HG03060 (cell line): ENCODE measurements around the gene MTA3.

Experiments
- ATAC-seq: cut with Tn5 transposase; IDR thresholded peaks from one replicate; pipeline ENCODE4 v1.9.1; 2021; ENCODE audit warnings: low read depth, moderate number of reproducible peaks; ENCODE audit not compliant: unreplicated experiment

MTA3 gene

DNA sequence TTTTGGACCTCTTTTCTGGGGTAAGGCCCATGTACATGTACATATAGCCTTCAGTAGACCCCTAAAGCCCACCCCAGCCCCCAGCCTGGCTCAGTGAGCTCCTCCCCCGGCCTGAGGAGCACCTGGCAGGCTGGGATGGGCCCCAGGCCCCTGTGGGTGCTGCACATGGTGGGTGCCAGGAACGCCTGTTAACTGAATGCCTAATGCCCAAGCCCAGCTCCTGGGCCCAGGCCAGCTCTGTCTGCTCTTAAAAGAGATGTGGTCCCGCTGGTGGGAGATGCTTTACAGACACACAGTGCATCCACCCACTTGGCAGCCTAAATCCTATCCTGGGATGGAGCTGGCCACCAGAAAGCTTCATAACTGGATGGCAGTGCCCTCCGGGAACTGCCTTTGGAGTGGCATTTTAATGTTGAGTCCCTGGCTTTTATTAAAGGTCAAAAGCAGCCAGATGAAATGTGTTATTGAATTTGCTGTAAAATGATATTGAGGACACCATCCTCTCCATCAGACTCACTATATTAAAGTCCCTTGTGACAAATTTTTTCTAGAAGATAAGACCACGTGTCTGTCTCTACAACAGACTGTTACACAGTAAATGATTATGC, 203.2 kb downstream of the MTA3 start:
- ATAC-seq, result no peak

DNA sequence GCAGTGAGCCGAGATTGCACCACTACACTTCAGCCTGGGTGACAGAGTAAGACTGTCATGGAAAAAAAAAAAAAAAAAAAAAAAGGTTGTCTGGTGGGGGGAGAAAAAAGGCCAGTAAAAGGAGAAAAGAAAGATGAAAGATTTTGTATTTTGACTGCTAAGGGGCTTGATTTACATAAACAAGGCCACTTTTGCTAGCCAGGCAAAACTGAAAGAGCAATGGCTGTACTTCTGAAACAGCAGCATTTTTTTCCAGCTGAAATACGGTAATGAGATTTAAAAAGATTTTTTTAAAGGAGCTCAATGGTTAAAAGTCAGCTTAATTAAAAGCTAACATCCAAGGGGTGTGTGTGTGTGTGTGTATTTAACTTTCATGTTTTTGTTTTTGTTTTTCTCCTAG, 206.8 kb downstream of the MTA3 start:
- ATAC-seq, result no peak

DNA sequence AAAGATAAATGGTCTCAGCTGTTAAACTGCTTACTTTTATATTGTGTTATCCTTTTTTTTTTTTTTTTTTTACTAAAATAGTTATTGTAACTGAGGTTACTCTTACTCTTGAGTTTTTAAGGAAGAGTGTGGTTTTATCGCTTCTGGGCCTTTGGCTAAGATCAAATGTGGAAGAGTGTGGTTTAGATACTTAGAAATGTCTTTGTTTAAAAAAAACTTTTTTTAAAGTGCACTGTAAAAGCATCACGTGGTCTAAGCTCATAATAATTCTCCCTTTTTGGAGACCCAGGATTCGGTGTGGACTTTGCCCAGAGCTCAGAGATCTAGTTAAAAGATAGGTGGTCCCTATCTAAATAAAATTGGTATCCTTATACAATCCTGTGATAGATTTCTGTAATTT, 207.4 kb downstream of the MTA3 start:
- no peak for ATAC-seq

DNA sequence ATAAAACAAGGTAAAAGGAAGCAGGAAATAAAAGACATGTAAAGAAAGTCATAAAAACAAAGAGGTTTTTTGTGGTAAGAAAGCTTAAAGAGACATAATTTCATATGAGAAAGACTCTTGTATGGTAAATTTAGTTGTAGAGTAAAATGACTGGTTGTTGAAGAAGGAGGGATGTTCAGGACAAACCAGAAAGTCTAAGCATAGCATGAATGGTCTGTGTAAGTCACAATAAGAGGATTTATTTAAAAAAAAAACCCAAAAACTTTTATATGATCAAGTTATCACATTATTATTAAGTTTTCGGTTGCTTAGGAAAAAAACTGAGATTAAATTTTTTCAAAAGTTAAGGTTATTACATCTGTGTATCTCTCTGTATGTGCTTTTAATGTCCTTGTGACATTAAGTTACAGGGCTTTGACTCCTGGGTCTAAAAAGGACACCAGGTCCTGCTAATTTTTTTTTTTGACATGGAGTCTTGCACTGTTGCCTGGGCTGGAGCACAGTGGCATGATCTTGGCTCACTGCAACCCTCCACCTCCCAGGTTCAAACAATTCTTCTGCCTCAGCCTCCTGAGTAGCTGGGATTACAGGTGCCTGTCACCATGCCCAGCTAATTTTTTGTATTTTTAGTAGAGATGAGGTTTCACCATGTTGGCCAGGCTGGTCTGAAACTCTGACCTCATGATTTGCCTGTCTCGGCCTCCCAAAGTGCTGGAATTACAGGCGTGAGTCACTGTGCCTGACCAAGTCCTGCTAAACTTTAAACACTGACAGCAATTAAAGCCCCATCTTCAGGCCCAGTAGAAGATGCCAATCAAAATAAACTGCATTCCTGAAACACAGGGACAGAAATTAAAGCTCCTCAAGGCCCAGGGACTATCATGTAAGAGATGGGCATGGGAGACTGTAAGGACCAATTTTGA, 209.7 kb downstream of the MTA3 start:
- no peak for ATAC-seq

DNA sequence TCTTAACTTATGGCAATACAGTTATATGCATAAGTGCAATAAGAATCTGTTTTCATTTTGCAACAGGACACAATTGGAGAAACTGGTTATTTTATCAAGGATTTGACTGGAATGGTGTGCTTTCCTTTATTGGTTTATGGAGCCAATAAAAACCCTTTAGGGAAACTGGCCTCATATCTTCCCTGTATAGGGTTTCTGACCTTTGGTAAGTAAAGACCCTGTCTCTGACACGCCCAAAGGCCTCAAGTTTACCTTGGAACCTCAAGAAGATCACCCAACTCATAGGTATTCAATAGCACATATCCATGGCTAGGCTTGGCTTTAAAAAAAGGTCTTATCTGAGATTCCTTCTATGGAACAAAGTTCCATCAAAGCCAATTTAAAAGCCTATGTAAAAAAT, 212.7 kb downstream of the MTA3 start:
- ATAC-seq, result no peak

DNA sequence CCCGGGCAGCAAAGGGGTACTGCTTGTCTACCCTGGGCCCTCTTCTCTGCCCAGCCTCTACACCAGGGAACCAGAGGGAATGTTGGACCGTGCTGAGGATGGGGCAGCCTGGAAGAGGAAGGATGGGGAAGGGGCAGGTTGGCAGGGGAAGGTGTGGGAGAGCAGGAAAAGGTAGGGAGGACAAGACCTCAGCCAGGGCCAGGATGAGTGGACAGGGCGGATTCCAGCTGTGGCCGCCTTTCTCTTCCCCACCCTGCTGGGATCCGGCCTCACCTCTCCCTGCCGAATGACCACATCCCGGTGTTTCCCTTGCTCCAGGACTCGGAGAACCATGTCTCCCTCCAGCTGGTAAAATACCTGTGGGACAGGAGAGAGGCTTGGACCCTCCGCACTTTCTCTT, 215.1 kb downstream of the MTA3 start:
- ATAC-seq, result no peak

DNA sequence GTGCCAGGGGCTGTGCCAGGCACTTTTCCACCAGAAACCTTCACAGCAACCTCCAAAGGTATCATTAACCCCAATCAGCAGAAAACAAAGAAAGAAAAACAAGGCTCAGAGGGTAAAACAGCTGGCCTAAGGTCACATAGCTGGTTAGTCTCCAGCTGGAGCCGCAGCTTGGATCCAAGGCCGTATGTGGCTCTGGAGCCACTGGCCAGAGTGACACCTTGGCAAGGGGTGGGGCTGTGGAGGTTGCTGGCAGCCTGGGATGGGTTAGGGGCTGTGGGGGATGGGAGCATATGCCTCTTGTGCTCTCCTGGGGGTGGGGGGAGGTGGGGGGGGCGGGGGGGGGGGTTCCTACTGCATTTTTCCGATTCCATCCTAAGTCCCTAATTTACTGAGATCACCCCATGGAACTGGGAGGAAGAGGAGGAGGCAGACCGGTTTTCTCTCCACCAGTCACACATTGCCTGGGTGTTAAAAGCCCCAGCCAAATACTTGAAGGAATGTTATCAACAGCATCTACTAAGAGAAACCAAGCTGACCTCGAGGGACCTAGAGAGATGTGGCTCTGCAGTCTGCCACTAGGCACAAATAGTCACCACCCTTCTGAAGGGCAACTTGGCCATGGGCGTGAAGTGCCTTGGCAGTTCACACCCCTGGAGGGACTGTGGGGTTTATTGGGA, 215.9 kb downstream of the MTA3 start:
- no peak for ATAC-seq

DNA sequence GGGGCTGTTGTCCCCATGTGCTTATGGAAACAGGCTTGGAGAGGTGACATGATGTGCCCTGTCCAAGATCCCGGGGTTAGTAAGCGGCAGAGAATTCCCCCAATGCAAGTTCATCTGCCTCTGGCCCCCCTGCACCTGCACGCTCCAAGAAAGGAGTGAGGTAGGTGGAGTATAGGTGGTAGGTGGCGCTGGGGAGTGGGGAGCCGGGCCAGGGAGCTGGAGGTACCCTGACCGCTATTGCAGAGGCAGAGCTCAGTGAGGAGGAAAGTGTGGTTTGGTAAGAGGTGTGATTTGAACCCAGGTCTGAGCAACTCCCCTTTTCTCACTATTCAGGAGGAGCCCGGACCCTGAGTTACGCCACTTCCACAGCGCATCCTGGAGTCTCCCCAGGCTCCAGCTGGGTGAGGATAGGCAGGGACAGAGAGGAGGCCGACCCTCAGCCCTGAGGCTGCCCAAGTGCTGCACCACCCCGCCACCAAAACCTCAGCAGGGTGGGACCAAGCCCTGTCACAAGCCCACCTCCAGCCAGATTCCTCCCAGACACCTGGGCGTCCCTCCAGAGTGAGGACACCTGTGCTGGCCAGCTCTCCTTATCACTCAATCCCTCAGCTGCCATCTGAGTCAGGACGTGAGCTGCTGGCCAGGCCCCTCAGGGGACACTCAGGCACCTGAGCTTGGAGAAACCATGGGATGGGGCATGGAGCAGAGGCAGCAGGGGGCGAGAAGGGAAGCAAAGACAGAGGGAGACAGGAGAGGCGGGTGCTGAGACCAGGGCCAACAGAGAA, 218.3 kb downstream of the MTA3 start:
- no peak for ATAC-seq

DNA sequence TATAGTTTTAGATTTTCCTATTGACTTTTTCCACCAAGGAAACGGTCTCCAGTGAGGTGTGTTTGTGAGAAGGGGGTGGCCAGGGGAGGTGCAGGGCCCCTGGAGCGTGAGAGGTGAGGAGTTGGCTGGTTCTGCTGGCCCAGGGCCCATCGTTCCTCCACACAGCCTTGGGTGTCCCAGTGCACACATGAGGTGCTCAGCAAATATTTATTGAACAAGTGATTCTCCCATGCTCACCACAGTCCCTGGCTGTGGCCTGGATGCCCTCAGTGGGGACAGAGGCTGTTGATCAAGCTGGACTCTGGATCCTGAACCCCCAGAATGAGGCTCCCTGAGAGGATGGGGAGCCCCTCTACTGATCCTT, 219.0 kb downstream of the MTA3 start:
- ATAC-seq, result no peak

DNA sequence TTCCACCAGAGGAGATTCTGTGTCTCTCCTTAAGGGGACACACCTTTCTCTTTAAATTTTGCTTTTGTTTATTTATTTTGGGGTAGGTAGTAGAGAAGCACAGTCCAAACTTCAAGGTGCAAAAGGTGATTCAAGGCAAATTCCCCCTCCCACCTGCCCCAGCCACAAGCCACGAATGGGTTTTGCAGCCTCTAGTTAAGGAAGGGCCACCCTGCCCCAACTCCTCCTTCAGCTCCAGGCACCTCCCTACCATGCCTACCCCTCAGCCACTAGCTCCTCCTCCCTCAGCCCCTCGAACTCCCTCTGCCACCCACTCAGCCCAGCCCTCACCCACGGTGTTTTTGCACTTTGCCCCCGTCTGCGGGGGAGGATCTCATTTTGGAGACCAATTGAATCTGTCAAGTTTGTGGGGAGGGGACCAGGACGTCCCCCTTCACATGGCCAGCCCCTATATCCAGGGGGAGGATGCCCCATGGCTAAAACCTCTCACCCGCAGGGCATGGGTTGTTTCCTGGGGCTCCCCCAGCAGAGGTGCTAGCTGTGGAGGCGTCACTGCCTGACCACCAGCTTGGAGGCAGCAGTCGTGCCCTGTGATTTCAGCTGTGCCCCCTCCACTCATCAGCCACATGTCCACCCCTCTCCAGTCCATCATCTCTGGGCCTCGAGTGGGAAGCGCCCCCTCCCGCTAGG, 219.5 kb downstream of the MTA3 start:
- no peak for ATAC-seq

DNA sequence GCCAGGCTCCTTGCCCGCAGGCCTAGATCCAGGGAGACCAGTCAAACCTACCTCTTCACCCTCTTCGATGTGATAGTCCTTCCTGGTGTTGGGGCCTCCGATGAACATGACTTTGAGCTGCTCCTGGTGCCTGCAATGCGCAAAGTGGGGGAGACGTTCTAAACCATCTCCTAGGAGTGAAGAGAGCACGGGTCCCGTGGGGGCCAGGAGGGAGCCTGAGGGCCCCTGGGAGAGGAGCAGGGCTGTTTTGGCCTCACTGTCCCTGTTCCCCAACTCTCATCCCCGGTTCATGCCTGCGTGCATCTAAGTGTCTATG, 220.0 kb downstream of the MTA3 start:
- no peak for ATAC-seq

DNA sequence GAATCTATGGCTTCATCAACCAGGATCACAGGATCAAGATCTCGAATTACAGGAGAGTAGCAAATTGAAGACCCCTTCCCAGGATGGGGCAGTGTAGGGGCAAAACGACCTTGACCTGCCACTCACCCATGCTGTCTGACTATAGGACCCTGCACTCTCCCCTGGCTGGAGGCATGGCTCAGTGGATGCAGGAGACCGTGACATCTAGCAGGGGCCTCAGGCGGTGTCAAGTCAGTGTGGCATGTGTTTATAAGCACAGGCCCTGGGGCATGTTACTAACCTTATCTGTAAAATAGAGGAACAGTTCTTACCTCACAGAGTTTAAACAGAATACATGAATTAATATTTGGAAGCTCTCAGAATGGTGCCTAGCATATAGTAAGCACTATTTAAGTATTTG, 220.4 kb downstream of the MTA3 start:
- ATAC-seq, result no peak

DNA sequence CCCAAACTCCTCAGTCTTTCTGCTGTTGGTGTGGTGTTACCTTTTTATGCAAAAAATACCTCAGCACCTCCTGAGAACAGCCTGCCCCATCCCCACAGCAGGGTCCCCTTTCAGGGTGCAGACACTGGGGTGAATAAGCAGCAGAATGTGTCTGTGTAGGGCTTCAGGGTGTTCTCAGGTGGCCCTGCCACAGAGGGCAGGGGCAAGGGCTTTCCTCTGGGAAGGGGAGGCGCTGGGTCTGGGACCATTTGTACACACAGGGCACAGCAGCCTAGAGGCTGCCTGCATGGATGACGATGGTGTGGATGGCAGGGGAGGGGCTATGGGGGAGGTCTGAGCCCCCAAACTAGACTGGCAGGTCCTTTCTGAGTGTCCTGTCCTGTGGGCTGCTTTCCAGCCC, 221.3 kb downstream of the MTA3 start:
- ATAC-seq, result no peak

DNA sequence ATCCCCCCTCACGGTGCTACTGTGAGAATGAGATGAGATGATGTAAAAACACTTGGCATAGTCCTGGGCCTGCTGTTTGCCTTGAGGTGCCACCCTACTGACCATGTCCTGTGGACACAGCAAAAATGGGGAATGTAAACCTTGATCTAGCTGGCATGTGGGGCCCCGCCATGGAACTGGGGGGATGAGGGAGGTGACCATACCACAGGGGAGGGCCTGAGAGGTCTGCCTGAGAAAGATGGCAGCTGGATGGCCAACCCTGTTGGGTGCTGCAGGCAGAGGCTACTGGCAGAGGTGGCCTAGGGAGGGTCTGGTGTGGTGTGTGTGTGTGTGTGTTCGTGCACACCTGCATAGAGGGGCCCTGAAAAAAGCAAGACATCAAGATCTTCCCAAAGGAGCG, 223.2 kb downstream of the MTA3 start:
- no peak for ATAC-seq

DNA sequence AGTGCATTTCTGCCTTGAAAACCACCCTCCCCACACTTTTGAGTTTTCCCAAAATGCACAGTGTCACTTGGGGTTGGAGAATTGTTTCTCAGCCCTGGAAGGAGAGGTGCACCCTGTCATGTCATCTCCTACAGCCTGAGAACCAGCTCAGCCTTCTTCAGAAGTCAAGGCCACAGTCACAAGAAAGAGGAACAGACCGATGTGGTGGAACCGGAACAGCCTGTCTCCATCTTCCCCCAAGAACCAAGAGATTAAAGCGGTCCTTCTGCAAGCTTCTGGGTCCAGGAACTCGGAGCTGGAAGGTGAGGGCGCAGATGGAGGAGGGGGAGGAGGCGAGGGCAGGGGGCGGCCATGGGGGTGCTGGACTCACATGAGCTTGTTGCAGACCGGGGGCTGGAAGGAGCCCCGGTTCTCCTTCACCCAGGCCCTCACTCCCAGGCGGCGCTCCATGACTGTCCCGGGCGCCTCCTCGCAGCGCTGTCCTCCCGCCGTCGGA, 223.7 kb downstream of the MTA3 start:
- no peak for ATAC-seq

DNA sequence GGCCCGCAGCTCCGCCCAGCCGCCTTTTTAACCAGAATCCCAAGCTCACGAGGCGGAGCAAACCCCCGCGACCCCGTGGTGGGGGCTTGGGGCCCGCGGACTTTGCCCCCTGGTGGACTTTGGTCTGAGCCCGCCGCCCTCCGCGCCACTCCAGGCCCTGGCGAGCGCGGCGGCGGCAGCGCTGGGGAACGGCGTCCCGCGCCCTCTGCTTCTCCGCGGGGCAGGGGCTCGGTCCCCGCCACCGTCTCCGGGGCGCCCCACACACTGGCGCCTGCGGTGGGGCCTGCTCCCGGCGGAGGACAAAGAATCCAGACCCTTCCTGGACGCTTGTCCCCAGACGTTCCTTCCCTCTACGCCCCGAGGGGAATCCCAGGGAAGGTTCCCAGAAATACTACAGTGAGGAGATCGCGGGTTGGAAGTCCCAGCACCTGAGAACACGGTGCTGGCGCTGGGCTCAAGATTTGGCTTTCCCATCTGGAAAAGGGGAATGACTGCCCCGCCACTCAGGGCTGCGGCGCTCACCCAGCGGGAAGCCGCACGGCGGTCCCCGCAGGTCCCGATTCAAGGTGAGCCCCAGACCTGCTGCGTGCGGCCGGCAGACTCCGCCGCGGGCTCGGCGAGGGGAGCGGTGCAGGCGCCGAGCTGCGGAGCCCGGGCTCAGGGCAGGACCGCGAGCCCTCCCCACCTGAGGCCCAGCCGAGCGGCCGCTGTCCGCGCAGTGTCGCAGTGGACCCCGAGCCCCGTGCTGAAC, 224.3 kb downstream of the MTA3 start, which contains the start of gene HAAO:
Gene HAAO, minus strand, starts transcription at position 1 of the 751 bp plus-strand sequence. CDS start 47 bp downstream, outside the sequence.
- no peak for ATAC-seq

DNA sequence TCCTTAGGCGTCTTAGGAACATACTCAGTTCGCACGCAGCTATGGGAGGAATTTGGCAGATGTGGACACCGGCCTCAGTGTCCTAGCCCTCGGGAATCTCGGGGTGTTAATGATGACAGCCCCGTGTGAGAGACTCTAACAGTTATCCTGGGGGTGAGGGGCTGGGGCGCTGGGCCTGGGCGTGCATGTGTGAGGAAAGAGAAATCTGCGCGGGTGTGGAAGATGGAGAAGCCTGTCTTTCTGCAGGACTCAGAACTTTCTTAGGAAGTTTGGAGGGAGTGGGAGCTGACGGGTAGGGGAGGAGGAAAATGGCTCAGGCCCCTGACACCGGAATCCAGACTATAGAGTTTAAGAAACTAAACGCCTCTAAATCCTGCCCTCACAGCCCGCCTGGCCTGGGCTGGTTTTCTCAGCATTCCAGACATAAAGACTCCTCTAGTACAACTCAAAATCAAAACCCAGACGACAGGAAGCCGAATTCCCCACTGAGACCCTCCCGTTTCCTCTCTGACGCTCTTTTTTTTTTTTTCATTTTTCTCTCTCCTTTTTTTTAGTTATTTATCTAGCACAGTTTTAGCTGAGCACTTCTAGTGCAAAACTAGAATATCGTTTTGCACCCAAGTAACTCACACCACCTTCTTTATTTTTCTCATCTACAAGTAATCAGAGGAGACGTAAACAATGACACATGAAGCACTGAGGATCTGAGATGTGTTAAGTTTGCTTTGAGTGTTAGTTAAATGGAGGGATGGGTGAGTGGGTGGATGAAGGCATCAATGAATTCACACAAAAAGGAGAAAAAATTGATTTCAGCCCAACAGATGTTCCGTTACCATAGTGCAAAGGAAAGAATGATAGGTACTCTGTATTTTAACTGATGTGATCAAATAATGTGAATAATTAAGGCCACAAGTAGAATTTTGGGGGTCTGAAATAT, 225.2 kb downstream of the MTA3 start:
- no peak for ATAC-seq

DNA sequence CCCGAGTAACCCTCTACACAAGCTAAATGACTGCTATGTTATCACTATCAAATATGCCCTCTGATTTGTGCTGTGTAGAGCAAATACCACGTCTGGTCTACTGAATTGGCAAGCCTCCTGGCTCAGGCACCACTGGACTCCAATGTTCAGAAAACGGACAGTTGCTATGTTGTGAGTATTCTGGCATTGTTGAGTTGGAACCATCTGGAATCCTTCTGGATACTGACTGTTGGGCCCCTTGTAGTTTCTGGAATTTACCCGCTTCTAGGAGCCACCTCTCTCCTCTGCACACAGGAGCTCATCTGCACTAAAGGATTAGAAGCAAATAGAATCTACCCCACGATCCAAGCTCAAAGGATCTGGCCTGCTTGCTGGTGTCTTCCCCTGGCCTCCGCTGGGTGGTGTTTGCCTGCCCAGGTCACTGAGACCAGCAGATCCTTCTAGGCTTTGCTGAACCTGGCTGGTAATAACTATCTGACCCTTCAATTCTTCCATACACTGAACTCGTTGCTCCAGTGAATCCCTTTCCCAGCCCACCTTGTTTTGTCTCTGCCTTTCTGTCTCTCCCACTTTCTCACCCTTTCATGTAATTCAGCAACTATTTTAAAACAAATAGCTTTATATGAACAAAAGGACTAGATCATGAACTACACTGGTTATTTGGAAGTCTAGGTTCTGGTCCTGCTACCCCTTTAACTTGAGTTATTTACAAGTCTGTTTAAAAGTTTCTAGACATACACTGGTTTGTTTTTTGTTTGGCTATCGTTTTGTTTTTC, 226.0 kb downstream of the MTA3 start:
- ATAC-seq, result no peak
